ENCODE data around the gene YJU2.
"Not testable (repeated sequence)": the region's sequence is repeated elsewhere in the genome, so short reads cannot be mapped to it uniquely, and the experiment has no call there.

The YJU2 gene

DNA sequence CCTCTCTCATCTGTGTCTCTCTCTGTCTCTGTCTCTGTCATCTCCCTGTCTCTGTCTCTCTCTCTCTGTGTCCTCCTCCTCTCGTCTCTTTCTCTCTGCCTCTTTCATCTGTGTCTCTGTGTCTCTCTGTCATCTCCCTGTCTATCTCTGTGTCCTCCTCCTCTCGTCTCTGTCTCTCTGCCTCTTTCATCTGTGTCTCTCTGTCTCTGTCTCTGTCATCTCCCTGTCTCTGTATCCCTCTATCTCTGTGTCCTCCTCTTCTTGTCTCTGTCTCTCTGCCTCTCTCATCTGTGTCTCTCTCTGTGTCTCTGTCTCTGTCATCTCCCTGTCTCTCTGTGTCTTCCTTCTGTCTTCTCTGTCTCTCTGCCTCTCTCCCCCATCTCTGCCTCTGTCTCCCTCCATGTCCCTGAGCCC, 18.1 kb upstream of the YJU2 start:
- DNase-seq (ENCODE audit: low read depth, low spot score) = no peak

DNA sequence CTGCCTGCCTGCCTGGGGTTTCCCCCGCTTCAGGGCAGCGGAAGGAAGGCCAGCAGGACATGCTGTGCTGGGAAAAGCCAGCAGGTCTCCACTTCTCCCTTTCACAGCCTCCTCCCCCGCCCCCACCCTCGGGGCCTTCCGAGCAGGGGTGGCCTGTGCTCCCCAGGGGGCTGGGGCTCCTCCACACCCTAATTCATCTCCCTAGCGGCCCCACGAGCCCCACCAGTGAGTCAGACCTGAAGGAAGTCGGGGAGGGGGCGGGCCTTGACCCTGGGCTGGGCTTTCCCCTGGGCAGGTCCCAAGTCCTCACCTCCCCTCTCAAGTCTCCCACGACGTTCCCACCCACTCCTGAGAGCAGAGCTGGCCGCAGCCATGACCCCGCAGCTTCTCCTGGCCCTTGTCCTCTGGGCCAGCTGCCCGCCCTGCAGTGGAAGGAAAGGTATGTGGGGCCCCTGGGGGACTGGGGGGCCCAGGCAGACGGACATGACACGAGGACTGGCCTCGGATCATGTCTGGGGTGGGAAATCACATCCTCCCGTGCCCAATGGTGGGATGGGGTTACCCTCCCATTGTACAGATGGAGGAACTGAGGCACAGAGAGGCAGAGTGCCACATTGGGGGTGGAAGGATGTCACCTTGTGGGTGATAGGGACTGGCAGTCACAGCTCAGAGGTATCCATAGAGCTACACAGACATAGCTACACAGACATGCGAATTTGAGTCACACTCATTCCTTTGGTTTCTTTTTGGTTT, 17.5 kb upstream of the YJU2 start, which contains the start of gene EBI3:
TSS of gene EBI3 (plus strand) at position 345 of the 753 bp plus-strand sequence. CDS start at position 373, 28 bp downstream.
- DNase-seq (ENCODE audit: low read depth, low spot score) = no peak

DNA sequence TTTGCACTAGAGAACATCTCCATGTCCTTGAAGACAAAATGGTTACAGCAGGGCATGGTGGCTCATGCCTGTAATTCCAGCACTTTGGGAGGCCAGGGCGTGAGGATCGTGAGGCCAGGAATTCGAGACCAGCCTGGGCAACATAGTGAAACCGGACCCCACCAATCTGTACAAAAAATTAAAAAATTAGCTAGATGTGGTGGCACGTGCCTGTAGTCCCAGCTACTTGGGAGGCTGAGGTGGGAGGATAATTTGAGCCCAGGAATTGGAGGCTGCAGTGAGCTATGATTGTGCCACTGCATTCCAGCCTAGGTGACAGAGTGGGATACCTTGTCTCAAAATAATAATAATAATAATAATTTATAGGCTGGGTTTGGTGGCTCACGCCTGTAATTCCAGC, 16.6 kb upstream of the YJU2 start:
- DNase-seq (ENCODE audit: low read depth, low spot score) = not testable (repeated sequence)

DNA sequence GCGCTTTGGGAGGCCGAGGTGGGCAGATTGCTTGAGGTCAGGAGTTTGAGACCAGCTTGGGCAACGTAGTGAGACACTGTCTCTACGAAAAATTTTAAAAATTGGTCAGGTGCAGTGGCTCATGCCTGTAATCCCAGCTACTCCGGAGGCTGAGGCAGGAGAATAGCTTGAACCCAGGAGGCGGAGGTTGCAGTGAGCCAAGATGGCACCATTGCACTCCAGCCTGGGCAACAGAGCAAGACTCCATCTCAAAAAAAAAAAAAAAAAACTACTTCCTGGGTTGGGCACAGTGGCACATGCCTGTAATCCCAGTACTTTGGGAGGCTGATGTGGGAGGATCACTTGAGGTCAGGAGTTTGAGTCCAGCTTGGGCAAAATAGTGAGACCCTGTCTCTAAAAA, 15.4 kb upstream of the YJU2 start:
- DNase-seq (ENCODE audit: low read depth, low spot score) = not testable (repeated sequence)

DNA sequence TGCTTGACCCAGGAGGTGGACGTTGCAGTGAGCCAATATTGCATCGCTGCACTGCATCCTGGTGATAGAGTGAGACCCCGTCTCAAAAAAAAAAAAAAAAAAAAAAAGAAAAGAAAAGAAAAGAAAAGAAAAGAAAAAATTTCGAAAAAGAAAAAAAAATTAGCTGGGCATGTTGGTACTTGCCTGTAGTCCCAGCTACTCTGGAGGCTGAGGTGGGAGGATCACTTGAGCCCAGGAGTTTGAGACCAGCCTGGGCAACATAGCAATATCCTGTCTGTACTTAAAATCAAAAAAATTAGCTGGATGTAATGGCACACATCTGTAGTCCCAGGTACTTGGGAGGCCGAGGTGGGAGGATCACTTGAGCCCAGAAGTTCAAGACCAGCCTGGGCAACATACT, 14.7 kb upstream of the YJU2 start:
- not testable (repeated sequence) for DNase-seq (ENCODE audit: low read depth, low spot score)

DNA sequence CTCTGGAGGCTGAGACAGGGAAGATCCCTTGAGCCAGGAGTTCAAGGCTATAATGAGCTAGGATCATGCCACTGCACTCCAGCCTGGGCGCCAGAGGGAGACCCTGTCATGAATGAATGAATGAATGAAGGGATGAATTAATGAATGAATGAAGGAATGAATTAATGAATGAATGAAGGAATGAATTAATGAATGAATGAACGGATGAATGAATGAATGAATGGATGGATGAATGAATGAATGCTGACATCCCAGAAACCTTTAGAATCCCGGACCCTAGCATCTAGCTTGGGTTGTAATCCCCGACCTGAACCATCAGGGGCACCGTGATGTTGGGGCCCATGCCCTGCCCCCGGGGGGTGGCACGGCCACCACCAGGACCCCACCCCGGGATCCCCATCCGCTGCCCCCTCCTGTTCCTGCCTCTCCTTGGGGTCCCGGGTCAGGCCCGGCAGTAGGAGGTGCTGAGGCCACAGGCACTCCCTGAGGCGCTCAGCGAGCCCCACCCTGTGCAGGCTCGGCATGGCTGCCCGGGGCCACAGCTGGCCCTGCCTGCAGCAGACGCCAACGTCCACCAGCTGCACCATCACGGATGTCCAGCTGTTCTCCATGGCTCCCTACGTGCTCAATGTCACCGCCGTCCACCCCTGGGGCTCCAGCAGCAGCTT, 14.1 kb upstream of the YJU2 start:
- DNase-seq (ENCODE audit: low read depth, low spot score) = no peak

DNA sequence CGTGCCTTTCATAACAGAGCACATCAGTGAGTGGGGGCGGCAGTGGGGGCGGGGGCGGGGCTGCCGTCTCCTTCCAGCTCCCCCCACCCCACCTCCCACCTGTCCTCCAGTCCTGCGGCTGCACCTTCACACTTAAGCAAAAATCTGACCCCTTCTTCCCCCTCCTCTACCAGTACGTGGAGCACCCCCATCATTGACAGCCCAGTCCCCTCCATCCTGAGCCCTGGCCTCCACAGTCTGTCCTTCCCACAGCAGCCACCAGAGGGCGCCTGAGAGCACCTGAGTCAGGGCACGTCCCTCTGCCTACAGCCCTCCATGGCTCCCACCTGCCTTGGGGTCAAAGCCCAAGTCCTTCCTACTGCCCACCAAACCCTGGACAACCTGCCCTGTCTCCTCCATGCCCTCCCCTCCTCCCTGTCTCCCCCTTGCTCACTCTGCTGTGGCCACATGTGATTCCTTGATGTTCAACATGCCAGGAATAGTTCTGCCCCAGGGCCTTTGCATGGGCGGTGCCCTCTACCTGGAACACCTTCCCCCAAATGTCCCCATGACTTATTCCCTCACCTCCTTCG, 13.5 kb upstream of the YJU2 start:
- peak; percentile 29 for DNase-seq (ENCODE audit: low read depth, low spot score)

DNA sequence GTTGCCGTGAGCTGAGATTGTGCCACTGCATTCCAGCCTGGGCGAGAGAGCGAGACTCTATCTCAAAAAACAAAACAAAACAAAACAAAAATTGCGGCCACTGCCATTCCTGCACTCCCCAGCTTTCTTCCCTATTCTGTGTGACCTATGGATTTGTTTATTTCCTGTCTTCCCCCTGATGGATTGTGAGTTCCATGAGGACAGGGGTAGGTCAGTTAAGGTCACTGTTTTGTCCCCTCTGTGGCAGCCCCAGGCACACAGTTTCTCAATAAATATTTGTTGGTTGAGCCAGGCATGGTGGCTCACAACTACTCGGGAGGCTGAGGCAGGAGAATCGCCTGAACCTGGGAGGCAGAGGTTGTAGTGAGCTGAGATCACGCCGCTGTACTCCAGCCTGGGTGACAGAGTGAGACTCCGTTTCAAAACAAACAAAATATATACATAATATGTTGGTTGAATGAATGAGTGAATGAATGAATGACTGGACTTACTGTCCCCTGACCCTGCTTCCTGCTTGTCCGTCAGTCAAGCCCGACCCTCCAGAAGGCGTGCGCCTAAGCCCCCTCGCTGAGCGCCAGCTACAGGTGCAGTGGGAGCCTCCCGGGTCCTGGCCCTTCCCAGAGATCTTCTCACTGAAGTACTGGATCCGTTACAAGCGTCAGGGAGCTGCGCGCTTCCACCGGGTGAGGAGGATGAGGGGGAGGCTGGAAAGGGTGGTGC, 12.6 kb upstream of the YJU2 start:
- no peak for DNase-seq (ENCODE audit: low read depth, low spot score)

DNA sequence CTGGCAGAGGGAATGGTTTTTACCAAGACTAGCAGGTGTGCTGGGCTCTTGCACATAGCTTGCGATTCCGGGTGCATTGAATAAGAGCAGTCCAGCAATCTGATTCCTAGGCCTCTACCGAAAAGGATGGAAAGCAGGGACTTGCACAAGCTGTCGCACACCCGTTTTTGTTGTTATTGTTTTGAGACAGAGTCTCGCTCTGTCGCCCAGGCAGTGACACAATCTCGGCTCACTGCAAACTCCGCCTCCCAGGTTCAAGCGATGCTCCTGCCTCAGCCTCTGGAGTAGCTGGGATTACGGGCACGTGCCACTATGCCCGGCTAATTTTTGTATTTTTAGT, 12.0 kb upstream of the YJU2 start:
- no peak for DNase-seq (ENCODE audit: low read depth, low spot score)

DNA sequence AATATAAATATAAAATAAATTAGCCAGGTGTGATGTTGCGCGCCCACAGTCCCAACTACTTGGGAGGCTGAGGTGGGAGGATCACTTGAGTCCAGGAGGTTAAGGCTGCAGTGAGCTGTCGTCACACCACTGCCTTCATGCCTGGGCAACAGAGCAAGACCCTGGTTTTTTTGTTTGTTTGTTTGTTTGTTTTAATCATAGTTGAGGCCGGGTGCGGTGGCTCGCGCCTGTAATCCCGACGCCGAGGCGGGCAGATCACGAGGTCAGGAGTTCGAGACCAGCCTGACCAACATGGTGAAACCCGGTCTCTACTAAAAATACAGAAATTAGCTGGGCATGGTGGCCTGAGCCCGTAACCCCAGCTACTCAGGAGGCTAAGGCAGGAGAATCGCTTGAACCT, 9.4 kb upstream of the YJU2 start:
- not testable (repeated sequence) for DNase-seq (ENCODE audit: low read depth, low spot score)

DNA sequence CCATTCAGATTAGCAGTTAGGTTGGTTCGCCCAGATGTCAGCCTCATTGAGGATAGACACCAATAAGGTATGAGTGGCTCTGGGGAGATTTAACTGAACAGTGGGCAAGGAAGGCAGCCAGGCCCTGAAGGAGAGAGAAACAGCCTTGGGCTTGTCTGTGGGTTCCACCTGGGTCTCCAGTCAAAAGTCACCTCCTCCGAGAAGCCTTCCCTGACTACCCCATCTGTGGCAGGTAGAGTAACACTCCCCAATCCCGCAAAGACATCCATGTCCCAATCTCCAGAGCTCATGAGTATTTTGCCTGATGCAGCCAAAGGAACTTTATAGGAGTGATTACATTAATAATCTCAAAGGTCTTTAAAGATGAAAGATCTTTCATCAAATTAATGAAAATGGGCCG, 8.0 kb upstream of the YJU2 start:
- no peak for DNase-seq (ENCODE audit: low read depth, low spot score)

DNA sequence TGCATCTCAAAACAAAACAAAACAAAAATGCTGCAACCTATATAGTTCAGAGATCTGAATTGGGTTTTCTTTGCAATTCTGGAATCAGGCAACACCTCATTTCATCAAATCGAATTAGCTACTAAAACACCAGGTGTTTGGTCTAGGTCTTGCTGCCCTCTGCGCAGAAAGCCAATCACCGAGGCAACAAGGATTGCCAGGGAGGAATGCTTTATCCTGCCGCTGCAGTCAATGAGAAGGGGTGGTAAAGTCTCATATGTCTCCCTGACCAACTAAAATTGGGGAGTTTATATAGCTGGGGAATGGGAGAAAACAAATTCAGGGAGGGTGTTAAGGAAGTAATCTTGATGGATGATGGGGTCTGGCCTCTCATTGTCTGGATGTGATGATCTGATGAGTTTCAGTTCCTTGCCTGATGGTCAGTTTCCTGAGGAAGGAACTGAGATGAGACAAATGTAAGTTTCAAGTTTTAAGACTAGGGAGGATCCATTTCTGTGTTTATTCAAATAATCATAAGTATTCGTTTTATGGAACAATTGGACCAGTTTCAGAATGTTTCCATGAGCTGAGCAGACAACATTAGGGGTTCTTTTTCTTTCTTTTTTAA, 5.0 kb upstream of the YJU2 start:
- no peak for DNase-seq (ENCODE audit: low read depth, low spot score)

DNA sequence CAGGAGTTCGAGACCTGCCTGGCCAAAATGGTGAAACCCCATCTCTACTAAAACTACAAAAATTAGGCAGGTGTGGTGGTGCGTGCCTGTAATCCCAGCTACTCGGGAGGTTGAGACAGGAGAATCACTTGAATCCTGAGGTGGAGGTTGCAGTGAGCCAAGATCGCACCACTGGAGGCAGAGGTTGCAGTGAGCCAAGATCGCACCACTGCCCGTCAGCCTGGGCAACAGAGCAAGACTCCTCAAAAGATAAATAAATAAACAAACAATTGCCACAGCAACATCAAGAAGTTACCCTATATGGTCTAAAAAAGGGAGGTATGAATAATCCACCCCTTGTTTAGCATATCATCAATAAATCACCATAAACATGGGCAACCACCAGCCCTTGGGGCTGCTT, 942 bp upstream of the YJU2 start:
- not testable (repeated sequence) for DNase-seq (ENCODE audit: low read depth, low spot score)

DNA sequence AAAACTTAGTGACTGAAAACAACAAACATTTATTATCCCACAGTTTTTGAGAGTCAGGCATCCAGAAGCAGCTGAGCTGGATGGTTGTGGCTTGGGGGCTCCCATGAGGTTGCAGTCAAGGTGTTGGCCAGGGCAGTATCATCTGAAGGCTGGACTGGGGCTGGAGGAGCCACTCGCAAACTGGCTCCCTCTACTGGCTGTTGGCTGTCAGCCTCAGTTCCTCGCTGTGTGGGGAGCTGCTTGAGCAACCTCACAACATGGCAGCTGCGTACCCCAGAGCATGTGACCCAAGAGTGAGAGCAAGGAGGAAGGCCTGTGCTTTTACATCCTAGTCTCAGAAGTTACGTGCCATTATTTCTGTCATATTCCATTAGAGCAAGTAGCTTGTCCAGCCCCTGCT, 9.7 kb downstream of the YJU2 start:
- DNase-seq (ENCODE audit: low read depth, low spot score) = no peak

DNA sequence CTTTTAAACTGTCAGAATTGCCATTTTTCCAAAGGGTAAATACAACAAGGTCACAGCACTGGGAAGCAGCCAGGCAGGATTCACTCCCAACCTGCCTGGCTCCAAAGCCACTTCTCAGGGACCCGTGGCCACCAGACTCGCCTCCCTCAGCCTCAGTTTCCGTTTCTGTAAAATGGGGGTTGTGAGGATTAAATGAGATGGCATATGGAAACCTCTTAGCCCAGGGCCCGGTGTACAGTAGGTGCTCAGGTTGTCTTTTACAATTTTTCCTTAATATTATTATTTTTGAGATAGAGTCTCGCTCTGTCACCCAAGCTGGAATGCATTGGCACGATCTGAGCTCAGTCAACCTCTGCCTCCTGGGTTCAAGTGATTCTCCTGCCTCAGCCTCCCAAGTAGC, 10.1 kb downstream of the YJU2 start:
- no peak for DNase-seq (ENCODE audit: low read depth, low spot score)

DNA sequence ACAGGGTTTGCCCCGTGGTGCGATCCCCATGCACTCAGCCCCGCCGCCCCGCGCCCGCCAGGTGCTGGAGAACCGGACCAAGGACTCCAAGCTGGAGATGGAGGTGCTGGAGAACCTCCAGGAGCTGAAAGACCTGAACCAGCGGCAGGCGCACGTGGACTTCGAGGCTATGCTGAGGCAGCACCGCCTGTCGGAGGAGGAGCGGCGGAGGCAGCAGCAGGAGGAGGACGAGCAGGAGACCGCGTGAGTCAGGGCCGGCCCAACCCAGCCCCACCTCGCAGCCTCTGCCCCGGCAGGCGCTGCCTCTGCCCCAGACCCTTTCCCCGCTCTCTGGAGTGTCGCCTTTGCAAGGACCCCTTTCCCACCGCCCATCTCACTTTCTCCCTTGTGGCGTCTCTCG, 11.3 kb downstream of the YJU2 start:
- no peak for DNase-seq (ENCODE audit: low read depth, low spot score)

DNA sequence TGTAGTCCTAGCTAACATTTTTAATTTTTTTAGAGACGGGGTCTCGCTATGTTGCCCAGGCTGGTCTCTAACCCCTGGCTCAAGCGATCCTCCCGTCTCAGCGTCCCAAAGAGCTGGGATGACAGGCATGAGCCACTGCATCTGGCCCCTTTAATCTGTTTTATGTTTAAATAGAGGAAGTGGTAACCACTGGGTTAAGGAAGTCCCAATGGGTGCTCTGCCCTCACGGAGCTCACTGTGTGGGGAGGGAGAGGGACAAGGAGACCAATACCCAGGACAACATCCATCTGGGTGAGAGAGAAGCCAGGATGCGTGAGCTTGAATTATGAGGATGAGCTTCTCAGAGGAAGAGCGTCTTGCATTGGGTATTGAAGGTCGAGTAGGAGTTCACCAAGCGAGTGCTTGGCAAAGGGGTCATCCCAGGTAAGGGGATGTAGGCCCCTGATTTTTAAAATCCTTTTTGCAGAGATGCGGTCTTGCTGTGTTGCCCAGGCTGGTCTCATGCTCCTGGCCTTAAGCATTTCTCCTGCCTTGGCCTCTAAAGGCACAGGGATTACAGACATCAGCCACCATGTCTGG, 13.8 kb downstream of the YJU2 start:
- no peak for DNase-seq (ENCODE audit: low read depth, low spot score)

DNA sequence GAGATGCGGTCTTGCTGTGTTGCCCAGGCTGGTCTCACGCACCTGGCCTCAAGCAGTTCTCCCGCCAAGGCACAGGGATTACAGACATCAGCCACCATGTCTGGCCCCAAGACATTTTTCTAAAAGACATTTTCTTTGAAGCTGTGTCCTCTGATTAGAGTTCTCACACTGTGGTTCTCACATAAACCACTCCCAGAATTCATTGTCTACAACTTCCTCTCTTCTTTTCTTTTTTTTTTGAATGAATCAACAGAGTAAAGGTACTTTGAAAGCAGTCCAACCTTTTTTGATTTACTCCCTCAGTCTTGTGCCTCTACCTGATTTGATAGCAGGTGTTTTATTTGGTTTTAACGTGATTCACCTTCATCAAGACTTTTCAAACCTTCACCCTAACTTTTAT, 17.9 kb downstream of the YJU2 start:
- no peak for DNase-seq (ENCODE audit: low read depth, low spot score)

DNA sequence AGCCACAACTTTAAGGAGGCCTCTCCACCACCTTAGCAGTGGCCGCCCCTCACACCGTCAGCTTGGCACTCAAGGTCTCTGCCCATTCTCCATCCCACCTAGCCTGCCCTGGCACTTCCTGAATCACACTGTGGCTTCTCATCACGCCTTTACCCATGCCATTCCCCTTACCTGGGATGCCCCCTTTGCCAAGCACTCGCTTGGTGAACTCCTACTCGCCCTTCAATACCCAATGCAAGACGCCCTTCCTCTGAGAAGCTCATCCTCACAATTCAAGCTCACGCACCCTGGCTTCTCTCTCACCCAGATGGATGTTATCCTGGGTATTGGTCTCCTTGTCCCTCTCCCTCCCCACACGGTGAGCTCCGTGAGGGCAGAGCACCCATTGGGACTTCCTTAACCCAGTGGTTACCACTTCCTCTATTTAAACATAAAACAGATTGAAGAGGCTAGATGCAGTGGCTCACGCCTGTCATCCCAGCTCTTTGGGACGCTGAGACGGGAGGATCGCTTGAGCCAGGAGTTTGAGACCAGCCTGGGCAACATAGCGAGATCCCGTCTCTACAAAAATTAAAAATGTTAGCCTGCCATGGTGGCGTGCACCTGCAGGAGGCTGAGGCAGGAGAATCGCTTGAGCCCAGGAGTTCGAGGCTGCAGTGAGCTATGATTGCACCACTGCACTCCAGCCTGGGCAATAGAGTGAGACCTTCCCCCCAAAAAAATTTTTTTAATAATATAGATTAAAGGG, 19.5 kb downstream of the YJU2 start:
- DNase-seq (ENCODE audit: low read depth, low spot score) = no peak

DNA sequence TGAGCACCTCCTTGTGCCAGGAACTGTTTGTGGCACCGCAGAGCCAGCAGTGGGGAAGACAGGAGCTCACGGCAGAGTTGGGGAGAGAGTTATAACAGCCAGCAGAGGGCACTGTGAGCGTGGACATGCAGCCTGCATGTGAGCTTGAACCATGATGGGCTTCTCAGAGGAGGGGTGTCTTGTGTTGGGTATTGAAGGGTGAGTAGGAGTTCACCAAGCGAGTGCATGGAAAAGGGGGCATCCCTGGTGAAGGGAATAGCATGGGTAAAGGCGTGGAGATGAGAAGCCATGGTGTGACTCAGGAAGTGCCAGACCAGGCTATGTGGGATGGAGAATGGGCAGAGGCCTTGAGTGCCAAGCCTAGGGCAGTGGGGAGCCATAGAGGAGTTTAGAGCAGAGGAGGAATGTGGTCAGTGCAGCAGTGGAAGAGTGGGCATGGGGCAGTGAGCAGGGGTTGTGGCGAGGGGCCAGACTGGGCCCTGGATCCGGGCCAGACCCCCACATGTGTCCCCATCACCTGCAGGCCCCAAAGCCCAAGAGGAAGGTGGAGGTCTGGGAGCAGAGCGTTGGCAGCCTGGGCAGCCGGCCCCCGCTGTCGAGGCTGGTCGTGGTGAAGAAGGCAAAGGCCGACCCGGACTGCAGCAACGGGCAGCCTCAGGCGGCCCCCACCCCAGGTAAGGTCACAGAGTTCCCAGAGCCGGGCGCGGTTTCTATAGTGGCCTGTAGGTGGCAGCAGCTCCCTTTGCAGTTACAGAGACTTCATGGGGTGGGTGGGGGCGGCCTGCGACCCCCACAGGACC, 20.4 kb downstream of the YJU2 start:
- peak; percentile 40 for DNase-seq (ENCODE audit: low read depth, low spot score)
